Measurements from ENCODE around the gene GLOD4. TPM values are rescaled to one million over a fixed set of nuclear protein-coding genes. Genes with fewer than 3 reads are reported as not detected.
"Not testable (repeated sequence)": the region's sequence is repeated elsewhere in the genome, so short reads cannot be mapped to it uniquely, and the experiment has no call there.

GLOD4 gene
- polyA plus RNA-seq, 1 donor from 2014 or later: 235 TPM

GRCh38 chr17:750431-751037, 31.5 kb downstream of the GLOD4 start:
- Histone ChIP-seq H3F3A (ENCODE audit: insufficient read depth, low read length, poor library complexity, severe bottlenecking) (no peaks in the 10 kb centered on the region), H3K27me3 (ENCODE audit: insufficient read depth, low read depth, low read length) (no peaks in the 10 kb centered on the region), H4K20me1 (ENCODE audit: insufficient read depth) (no peaks in the 10 kb centered on the region), H3K9me2 (ENCODE audit: insufficient read depth, low read length) (no peaks in the 10 kb centered on the region), H3K27ac (ENCODE audit: low read length) (no peak overlapping the region), H3K9me3 (ENCODE audit: low read length) (no peaks in the 10 kb centered on the region), H2AFZ (ENCODE audit: low read depth, low read length) (no peak overlapping the region), H3K4me3 (ENCODE audit: low read length) (peak overlapping the region; percentile 88), H3K36me3 (ENCODE audit: insufficient read depth, low read length) (no peaks in the 10 kb centered on the region), H3K4me2 (ENCODE audit: low read length) (peak overlapping the region; percentile 88), H3K9ac (ENCODE audit: low read length) (no peak overlapping the region), H3K79me2 (replicated peaks; ENCODE audit: insufficient read depth, low read length) (peaks cover 22% of the 10 kb centered on the region)
- no peak for TF ChIP-seq RAD21 (conservative IDR thresholded peaks at IDR 0.05)
- no peak for TF ChIP-seq MXI1 (conservative IDR thresholded peaks at IDR 0.05; ENCODE audit: poor library complexity, severe bottlenecking)
- no peak for TF ChIP-seq CTCF (IDR thresholded peaks at IDR 0.05; ENCODE audit: poor library complexity, severe bottlenecking)
- TF ChIP-seq EZH2 (IDR thresholded peaks at IDR 0.05; ENCODE audit: borderline replicate concordance, insufficient read depth, low read length, poor library complexity, severe bottlenecking): no peak
- TF ChIP-seq SMC3 (conservative IDR thresholded peaks at IDR 0.05; ENCODE audit: poor library complexity): no peak
- TF ChIP-seq POLR2AphosphoS5 (IDR thresholded peaks at IDR 0.05): no peak
- no peak for TF ChIP-seq EP300 (conservative IDR thresholded peaks at IDR 0.05; ENCODE audit: poor library complexity, severe bottlenecking)
- TF ChIP-seq TAF1 (IDR thresholded peaks at IDR 0.05; ENCODE audit: low read depth): no peak
- TF ChIP-seq REST (IDR thresholded peaks at IDR 0.05; ENCODE audit: borderline replicate concordance): no peak

GRCh38 chr17:749359-749758, 32.7 kb downstream of the GLOD4 start:
- H3K9me2 ChIP-seq (ENCODE audit: insufficient read depth, low read length); H2AFZ ChIP-seq (ENCODE audit: low read depth, low read length); H3K4me2 ChIP-seq (ENCODE audit: low read length); H3K27ac ChIP-seq (ENCODE audit: low read length); H3K9ac ChIP-seq (ENCODE audit: low read length); H3K27me3 ChIP-seq (ENCODE audit: insufficient read depth, low read depth, low read length); H3F3A ChIP-seq (ENCODE audit: insufficient read depth, low read length, poor library complexity, severe bottlenecking); H3K36me3 ChIP-seq (ENCODE audit: insufficient read depth, low read length); H3K9me3 ChIP-seq (ENCODE audit: low read length); H4K20me1 ChIP-seq (ENCODE audit: insufficient read depth): not testable (repeated sequence)
- H3K79me2 ChIP-seq (replicated peaks; ENCODE audit: insufficient read depth, low read length): peaks cover 22% of the 10 kb centered on the region
- H3K4me3 ChIP-seq (ENCODE audit: low read length): peak overlapping the region; percentile 13

- not testable (repeated sequence) for H2AFZ ChIP-seq (ENCODE audit: low read depth, low read length); H3K9ac ChIP-seq (ENCODE audit: low read length); H3K4me3 ChIP-seq (ENCODE audit: low read length); H3K9me2 ChIP-seq (ENCODE audit: insufficient read depth, low read length); H3F3A ChIP-seq (ENCODE audit: insufficient read depth, low read length, poor library complexity, severe bottlenecking); H3K36me3 ChIP-seq (ENCODE audit: insufficient read depth, low read length); H4K20me1 ChIP-seq (ENCODE audit: insufficient read depth); H3K27me3 ChIP-seq (ENCODE audit: insufficient read depth, low read depth, low read length); H3K27ac ChIP-seq (ENCODE audit: low read length); H3K4me2 ChIP-seq (ENCODE audit: low read length); H3K9me3 ChIP-seq (ENCODE audit: low read length)
- H3K79me2 ChIP-seq (replicated peaks; ENCODE audit: insufficient read depth, low read length): peaks cover 22% of the 10 kb centered on the region
Measured at GRCh38 chr17:748604-749003, 33.5 kb downstream of the GLOD4 start.
